EL (cell line): Measurements from ENCODE around the gene ZFPM1.
A peak's percentile ranks its signal among the peaks of the same experiment; 100 is the strongest.

Experiments
- DNase-seq: peaks from one replicate; pipeline ENCODE4 v3.0.0-alpha.2; 2016

ZFPM1 gene

DNA sequence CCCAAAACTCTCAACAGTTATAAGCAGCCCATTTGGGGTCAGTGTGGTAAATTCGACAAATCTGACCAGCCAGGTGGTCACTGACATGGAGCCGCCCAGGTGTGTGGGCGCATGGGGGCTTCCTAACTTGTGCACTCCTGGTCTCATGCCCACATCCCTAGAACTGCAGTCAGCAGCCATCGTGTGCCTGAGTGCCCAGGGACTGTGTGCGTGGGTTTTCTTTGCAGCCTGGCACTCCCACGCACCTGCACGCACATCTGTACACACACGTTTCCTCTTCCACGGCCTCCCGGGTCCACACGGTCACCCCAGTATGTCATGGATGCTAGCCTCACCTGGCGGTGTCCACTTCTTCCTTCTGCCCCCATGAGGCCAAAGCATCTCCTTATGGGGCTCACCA lies 78.3 kb downstream of the ZFPM1 start:
- DNase-seq, result no peak

DNA sequence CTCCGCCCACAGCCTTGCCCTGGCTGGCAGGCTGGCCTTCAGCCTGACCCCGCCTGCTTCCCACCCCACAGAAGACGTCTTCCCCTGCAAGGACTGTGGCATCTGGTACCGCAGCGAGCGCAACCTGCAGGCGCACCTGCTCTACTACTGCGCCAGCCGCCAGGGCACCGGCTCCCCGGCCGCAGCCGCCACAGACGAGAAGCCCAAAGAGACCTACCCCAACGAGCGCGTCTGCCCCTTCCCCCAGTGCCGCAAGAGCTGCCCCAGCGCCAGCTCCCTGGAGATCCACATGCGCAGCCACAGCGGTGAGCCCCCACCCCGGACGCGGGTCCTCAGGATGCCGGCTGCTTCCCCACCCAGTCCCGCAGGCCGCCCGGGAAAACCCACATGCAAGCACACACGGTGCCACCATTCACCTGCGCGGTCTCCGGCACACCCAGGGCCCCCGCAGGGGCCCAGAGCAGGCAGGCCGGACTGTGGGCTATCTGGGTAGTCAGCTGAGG lies 78.9 kb downstream of the ZFPM1 start:
- DNase-seq, result no peak

DNA sequence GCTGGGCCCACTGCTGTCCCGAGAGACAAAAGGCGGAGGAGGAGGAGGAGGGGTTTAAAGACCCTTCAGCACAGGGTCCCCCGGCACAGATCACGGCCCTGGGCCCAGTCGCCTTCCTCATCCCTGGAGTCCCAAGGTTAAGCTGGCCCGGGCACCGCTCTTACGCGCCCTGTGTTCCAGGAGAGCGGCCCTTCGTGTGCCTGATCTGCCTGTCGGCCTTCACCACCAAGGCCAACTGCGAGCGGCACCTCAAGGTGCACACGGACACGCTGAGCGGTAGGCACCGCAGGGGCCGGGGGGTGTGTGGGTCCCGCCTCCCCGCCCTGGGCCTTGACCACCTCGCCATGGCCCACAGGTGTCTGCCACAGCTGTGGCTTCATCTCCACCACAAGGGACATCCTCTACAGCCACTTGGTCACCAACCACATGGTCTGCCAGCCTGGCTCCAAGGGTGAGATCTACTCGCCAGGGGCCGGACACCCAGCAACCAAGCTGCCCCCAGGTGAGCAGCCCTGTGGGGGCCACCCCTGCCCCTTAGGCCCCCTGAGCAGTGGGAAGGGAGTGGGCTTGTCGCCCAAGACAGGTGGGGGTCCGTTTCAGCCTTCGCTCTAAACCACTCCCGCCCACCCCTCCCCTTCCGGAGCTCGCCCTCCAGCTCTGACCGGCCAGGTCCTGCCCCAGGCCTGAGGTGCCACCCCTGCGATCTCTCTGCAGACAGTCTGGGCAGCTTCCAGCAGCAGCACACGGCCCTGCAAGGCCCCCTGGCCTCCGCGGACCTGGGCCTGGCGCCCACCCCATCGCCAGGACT lies 79.6 kb downstream of the ZFPM1 start:
- DNase-seq, result no peak

DNA sequence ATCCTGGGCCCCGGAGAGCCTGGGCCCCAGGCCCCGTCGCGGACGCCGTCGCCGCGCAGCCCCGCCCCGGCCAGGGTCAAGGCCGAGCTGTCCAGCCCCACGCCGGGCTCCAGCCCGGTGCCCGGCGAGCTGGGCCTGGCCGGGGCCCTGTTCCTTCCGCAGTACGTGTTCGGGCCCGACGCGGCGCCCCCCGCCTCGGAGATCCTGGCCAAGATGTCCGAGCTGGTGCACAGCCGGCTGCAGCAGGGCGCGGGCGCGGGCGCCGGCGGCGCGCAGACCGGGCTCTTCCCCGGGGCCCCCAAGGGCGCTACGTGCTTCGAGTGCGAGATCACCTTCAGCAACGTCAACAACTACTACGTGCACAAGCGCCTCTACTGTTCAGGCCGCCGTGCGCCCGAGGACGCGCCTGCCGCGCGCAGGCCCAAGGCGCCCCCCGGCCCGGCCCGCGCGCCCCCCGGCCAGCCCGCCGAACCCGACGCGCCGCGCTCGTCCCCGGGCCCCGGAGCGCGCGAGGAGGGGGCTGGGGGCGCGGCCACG lies 80.4 kb downstream of the ZFPM1 start:
- peak; percentile 55 for DNase-seq

DNA sequence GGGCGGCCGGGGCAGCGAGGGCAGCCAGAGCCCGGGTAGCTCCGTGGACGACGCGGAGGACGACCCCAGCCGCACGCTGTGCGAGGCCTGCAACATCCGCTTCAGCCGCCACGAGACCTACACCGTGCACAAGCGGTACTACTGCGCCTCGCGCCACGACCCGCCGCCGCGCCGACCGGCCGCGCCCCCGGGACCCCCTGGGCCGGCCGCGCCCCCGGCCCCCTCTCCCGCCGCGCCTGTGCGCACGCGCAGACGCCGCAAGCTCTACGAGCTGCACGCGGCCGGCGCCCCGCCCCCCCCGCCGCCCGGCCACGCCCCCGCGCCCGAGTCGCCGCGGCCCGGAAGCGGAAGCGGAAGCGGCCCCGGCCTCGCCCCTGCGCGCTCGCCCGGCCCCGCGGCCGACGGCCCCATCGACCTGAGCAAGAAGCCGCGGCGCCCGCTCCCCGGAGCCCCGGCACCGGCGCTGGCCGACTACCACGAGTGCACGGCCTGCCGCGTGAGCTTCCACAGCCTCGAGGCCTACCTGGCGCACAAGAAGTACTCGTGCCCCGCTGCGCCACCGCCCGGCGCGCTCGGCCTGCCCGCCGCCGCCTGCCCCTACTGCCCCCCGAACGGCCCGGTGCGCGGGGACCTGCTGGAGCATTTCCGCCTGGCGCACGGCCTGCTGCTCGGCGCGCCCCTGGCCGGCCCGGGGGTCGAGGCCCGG lies 81.0 kb downstream of the ZFPM1 start:
- DNase-seq, result peak; percentile 71

DNA sequence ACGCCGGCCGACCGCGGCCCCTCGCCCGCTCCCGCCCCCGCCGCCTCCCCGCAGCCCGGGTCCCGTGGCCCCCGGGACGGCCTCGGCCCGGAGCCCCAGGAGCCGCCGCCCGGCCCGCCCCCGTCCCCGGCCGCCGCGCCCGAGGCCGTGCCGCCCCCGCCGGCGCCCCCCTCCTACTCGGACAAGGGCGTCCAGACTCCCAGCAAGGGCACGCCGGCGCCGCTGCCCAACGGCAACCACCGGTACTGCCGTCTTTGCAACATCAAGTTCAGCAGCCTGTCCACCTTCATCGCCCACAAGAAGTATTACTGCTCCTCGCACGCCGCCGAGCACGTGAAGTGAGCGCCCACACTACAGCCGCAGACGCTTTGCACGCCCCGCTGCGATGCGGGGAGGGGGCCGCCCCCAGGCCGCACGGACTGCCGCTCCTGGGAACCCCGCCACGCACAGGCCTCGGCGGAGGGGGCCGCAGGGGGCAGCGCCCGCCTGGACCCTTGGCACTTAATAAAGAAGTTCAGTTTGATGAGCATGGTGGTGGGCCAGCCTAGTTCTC lies 81.6 kb downstream of the ZFPM1 start:
- DNase-seq, result no peak

DNA sequence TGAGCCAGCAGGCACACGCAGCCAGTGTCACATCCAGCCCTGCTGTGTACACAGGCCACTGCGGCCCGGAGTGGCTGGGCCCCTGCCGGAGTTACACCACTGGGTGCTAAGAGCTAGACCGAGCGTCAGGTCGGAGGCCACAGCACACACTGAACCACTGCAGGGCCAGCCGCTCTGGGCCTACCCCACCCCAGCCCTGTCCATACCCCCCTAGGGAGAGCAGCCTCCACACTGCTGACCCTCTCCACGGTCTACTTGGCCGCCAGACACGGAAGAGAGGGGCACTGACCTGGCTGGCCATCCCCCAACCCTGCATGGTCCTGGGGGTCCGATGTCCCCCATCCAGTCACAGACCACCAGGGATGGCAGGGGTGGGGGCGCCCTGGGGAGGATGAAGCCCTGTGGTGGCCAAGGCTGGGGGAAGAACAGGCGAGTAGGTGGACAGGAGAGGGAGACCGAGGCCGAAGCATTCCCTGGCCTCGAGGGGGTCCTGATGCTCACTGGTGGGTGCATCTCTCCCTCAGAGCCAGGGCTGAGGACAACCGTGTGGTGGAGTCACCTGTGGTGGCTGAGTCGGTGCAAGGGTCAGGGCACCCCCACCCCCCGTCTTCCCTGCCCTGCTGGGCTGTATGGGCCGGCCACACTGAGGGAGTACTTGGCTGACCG lies 82.2 kb downstream of the ZFPM1 start:
- no peak for DNase-seq

DNA sequence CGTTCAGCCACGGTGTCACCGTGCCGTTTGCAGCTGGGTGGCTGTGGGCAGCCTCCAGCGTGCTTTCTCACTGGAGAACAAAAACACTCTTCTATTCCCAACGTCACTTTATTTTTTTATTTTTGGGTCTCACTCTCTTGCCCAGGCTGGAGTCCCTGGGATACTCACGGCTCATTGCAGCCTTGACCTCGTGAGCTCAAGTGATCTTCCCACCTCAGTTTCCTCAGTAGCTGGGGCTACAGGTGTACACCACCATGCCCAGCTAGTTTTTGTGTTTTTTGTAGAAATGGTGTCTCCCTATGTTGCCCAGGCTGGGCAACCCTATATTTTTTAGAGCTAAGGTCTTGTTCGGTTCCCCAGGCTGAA lies 82.8 kb downstream of the ZFPM1 start:
- DNase-seq, result no peak

DNA sequence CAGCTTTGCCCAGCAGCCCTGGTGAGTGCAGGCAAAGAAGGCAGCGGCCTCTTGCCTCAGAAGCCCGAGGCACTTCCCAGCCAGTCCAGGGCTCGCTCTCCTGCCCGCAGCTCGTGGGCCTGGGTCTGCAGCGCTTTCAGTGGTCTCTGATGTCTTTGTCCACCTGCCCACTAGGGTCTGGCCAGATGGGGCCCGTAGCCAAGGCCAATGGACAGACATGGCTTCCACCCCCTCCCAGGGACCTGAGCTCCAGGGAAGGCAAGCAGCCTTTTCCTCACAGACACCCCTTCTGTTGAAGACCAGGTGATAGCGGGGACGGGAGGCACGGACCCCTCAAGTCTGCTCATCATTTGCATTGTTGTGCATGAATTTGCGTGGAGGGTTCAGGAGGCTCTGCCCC lies 83.4 kb downstream of the ZFPM1 start:
- no peak for DNase-seq

DNA sequence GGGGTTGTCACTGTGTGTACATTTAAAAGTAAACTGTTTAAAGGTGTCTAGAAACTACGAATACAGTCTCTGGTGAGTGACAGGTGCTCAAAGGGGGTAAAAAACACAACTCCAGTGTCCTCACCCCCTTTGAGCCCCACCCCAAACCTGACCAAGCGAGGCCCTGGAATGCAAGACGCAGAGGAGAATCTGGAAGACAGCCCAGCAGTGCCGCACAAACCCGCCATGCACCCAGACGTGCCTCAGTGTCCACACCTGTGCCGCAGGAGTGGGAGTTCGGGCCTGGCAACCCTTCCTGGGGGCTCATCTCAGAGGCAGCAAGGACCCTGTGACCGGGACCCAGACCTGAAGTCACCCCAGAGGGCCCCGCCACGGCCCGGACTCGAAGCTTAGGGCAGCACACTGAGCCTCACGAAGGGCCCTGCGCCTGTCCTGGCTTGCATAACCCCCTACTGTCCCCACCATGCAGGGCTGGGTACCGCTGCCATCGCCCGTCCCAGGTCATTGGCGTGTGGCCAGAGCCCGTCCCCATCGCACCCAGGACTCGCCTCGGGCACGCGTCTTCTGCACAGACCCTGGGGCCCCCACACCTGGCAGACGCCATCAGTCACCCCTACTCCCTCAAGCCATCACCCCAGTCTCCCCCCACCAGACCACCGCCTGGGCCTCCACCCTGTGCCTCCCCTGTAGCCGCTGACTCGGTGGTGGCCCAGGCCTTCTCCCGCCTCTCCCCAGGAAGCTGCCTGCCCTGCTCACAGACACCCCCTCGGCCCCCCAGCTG lies 84.1 kb downstream of the ZFPM1 start:
- no peak for DNase-seq

DNA sequence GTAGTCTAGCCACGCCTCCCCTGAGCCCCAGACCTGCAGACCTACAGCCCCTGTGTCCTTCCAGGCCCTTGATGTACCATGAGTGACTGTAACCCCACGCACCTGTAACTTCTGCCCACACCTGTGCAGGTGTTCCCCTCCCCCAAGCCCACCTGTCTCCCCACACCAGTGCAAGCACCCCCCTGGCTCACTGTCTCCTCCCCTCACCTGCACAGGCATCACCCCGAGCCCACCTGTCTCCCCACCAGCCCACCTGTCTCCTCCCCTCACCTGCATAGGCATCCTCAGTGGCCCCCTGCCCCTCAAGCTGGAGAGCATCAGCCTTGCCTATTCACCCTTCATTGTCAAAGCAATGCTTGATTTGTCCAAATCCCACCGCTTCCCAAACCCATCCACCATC lies 84.8 kb downstream of the ZFPM1 start:
- DNase-seq, result no peak

DNA sequence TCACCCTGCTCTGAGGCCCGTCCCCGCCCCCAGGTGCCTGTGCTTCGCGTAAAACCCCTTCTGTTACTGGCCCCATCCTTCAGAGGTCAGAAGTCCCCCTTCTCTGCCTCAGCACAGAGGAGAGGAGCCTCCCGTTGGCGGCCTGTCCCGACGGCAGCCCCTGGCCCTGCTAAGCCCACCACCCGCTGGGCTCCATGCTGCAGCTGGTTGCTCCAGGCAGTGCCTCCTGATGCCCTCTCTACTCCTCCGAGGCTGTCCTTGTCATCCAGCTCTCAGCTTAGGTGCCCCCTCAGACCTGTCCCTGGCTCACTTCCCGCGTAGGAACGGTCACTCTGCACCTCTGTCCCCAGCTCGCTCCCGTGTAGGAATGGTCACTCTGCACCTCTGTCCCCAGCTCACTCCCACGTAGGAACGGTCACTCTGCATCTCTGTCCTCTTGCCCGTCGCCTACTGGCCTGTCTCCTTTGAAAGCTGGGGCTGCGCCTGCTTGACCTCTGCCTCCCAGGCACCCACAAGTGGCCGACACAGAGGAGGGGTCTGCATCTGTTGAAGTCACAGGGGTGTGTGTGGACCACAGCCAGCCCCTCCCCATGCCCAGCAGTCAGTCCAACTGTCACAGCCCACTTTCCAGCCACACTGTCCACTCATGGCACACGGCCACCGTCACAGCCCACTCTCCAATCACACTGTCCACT lies 85.4 kb downstream of the ZFPM1 start:
- no peak for DNase-seq

DNA sequence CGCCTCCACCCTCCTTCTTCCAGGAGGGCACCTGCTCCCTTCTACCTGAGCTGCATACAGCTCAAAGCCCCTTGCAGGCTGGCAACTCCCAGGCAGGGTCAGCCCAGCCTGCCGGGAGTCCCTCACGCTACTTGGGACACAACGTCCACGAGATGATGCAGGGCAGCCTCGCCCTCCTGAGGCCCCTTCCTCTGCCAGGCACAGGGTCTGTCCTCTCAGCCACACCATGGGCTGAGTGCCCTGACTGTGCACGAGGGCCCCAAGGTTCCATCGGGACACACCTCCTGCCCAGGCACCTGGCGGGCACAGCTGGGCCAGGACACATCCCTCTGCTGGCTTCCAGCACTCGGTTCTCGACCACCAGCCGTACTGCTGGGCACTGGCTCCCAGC lies 86.2 kb downstream of the ZFPM1 start:
- no peak for DNase-seq

DNA sequence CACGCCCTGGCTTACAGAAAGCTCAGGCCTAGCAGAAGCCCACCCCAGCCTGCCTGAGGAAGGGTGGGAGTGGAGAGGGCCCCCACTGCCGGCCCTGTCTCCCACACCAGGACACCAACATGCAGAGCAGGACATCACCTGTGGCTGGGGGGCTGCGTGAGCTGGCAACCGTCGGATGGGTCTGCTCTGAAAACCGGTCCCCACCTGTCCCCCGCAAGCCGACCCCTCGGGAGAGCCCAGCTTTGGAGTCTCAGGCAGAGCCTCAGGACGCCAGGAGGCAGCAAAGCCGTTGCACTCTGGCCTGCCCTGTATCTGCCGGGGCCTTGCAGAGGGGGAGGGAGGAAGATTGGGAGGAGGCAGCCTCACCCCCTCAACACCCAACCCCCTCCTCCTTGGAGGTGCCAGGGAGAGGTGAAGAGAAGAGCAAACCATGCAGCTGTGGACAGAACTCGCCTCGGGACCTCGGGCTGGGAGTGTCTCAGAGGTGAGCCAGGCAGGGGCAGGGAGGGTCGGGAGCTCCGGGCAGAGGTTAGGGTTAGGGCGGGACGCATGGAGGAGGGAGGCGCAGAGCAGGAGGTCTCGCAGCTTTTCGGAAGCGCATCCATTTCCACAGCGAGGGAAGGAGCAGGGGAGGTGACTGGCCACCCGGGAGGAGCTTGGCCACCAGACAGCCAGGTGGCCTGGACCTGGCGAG lies 86.7 kb downstream of the ZFPM1 start:
- DNase-seq, result no peak

DNA sequence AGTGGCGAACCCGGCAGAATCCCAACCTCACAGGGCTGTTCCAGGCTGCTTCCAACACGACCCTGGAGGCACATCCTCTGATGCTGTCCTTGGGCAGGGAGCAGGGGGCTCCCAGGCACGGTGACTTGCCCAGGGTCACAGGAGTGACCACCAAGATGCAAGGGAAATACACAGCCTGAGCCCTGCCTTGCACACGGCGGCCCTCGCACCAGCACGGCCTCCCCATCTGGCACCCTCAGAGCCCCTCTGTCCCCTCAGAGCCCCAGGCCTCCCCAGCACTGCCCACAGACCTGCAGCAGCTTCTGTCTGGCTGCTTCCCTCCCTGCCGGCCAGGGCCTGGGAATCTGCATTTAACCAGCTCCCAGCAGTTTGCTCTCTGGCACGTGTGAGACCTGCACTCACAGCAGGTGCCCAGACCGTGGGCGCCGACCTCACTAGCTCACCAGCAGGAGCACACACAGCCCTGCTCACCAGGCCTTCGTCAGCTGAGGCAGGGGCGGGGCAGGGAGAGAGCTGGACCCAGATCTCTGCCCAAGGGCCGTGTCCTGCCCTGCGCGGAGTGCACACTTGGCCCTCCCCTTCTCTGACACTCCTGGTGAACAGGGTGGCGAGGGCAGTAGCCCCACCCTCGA lies 87.4 kb downstream of the ZFPM1 start:
- DNase-seq, result no peak

DNA sequence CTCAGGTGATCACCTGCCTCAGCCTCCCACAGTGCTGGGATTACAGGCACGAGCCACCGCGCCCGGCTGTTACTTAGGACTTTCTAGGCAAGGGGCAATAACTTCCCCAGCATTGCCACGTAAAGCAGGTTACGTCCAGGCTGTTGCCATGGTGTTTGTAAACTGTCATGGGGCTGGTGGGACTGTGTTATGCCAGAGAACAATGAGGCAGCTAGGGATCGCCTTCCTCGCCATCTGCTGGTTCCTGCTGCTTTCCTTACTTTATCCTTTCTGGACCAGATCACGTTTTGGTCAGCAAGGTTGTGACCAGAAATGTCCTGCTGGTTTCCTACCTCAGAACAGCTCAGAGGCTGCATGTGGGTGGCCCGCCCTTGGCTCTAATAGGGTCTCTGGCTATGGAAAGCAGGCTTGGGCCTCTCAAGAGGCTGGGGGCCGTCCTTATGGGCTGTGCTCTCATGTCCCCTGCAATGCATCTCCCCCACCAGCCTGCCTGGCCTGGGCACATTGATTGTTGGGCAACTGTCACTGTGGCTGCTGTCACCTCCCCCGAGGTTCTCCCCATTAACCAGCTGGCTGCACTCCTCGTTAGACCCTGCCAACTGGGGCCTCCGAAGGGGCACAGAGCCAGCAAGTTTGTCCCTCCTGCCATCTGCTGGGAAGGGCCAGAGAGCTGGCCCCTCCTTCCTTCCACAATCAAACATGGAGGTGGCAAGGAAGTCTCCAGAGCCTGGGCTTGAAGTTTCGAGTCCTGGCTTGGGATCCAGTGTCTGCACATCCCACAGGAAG lies 88.9 kb downstream of the ZFPM1 start:
- DNase-seq, result no peak

DNA sequence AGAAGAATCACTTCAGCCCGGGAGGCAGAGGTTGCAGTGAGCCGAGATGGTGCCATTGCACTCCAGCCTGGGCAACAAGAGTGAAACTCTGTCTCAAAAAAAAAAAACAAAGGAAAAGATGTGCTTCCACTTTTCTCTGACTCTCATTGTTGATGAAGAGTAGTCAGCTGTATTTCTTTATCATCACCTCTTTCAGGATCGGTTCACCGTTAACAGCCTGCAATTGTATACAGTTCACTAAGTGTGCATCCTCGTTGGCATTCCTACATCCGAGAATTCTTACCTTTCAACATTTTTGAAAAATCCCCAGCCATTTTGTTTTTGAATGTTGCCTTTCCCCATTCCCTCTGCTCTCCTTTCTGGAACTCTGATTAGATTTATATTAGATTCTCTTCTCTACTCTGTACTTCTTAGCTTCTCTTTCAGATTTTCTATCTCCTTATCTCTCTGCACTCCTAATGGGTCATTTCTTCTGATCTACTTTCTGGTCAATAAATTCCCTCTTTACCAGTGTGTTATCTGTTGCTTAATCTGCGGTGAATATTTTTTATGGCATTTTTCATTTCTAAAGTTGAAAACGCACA lies 90.2 kb downstream of the ZFPM1 start:
- DNase-seq, result no peak

DNA sequence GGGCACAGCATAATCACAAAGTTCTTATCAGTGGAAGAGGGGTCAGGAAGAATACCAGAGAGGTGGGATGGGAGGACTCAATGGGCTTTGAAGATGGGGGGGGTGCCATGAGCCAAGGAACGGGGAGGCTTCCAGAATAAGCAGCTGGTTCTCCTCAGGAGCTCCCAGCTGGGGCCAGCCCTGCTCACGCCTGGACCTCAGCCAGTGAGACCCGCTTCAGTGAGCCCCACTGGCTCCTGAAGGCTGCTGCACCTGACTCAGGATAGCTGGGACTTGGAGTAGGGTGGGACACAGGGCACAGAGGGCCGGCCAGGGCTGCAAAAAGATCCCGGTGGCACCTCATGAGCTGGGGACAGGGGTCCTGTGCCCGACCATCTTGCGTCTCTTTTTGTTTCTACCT lies 92.7 kb downstream of the ZFPM1 start:
- DNase-seq, result no peak

DNA sequence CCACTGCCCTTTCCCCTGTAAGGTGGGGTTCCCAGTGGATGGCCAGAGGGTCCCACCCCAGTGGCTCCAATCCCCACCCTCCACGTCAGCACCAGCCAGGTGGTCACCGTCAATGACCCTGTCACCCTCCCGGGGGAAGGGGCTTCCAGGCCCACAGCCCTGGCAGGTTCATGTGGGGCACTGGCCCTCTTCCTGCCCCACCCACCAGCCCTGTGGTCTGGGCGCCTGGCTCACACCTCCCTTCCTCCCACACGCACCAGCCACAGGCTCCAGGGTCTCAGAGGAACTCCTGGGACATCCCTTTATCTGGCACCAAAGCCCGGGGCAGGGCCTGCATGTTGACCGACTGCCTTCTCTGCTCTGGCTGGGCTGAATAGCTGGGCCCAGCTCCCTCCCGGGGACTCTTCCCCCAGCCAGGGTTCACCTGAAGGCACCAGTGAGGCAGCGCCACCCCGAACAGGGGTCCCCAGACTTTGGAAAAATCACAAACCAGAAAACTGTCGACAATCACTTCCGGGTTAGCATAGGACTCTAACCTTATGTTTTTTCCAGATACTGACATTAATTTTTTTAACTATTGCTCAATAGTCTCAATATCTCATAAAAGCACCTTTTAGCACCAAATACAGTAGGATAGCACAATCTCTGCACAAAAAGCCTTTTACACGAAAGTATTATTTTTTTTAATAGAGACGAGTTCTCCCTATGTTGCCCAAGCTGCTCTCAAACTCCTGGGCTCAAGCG lies 95.2 kb downstream of the ZFPM1 start:
- DNase-seq, result no peak
